Measurements from ENCODE around the gene DOK1.

The DOK1 gene

GRCh38 chr2:74540291-74540690 lies 14.2 kb upstream of the DOK1 start:
- FAIRE-seq (no peak), DNase-seq (ENCODE audit: insufficient read length, low spot score) (no peak)

GRCh38 chr2:74542978-74543377 lies 11.5 kb upstream of the DOK1 start:
- FAIRE-seq (no peak), DNase-seq (ENCODE audit: insufficient read length, low spot score) (no peak)
- TF ChIP-seq CTCF (IDR thresholded peaks at IDR 0.05; ENCODE audit: insufficient read depth, missing control alignments) = no peak

More at GRCh38 chr2:74540291-74540690, 14.2 kb upstream of the DOK1 start:
- no peak for TF ChIP-seq CTCF (IDR thresholded peaks at IDR 0.05; ENCODE audit: insufficient read depth, missing control alignments)

GRCh38 chr2:74544634-74545033 lies 9.9 kb upstream of the DOK1 start:
- DNase-seq (ENCODE audit: insufficient read length, low spot score) = no peak
- TF ChIP-seq CTCF (IDR thresholded peaks at IDR 0.05; ENCODE audit: insufficient read depth, missing control alignments) = no peak
- FAIRE-seq = no peak

GRCh38 chr2:74546004-74546403 lies 8.5 kb upstream of the DOK1 start:
- FAIRE-seq = no peak
- DNase-seq (ENCODE audit: insufficient read length, low spot score) = no peak
- no peak for TF ChIP-seq CTCF (IDR thresholded peaks at IDR 0.05; ENCODE audit: insufficient read depth, missing control alignments)

GRCh38 chr2:74548285-74548899 lies 6.1 kb upstream of the DOK1 start:
- no peak for FAIRE-seq
- no peak for TF ChIP-seq CTCF (IDR thresholded peaks at IDR 0.05; ENCODE audit: insufficient read depth, missing control alignments)
- DNase-seq (ENCODE audit: insufficient read length, low spot score) = no peak

GRCh38 chr2:74548900-74549826 lies 5.4 kb upstream of the DOK1 start:
- no peak for TF ChIP-seq CTCF (IDR thresholded peaks at IDR 0.05; ENCODE audit: insufficient read depth, missing control alignments)
- DNase-seq (ENCODE audit: insufficient read length, low spot score) = peak; percentile 50
- no peak for FAIRE-seq

- FAIRE-seq (no peak), DNase-seq (ENCODE audit: insufficient read length, low spot score) (no peak)
- no peak for TF ChIP-seq CTCF (IDR thresholded peaks at IDR 0.05; ENCODE audit: insufficient read depth, missing control alignments)
Measured at GRCh38 chr2:74550231-74550630, 4.3 kb upstream of the DOK1 start.
